ENCODE data around the gene TM7SF3.
"Not testable (repeated sequence)": the region's sequence is repeated elsewhere in the genome, so short reads cannot be mapped to it uniquely, and the experiment has no call there.

TM7SF3 gene

DNA sequence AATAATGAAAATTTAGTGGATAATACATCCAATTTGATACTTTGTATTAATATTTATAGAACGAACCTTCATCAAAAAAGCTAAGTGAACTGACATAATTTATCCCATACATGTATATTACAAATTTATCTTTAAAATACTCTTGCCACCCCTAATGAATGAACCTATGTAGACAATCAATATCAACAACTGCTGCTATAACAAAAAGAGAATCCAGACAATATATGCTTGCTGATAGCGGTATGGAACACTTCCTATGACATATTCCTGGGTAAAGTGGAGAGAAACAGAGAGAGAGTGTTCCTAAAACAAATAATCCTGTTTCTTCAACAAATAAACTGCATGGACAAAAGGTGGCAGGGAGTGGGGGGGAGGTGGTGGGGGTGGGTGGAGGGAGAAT is 31.3 kb downstream of the TM7SF3 start:
- in situ Hi-C loops (cut with MboI; ENCODE audit: low sequenced_read_pairs), result no loop called here

DNA sequence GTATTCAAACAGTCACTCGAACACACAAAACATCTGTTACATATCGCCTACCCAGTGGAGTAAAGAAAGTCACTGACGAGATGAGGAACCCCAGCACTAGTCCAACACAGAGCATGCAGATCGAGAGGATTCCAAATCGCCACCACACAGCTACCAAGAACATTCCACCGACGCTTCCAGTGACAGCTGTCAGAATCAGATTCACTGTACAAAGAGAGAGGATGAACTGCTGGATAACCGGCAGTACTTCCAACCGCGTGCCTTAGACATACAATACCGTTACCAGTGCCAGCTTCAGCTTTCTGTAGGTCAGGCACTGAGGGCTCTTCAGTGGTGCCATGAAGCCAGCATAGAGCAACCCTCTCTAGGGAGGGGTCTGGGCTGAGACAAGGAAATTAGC is 34.5 kb downstream of the TM7SF3 start:
- in situ Hi-C loops (cut with MboI; ENCODE audit: low sequenced_read_pairs), result no loop called here

DNA sequence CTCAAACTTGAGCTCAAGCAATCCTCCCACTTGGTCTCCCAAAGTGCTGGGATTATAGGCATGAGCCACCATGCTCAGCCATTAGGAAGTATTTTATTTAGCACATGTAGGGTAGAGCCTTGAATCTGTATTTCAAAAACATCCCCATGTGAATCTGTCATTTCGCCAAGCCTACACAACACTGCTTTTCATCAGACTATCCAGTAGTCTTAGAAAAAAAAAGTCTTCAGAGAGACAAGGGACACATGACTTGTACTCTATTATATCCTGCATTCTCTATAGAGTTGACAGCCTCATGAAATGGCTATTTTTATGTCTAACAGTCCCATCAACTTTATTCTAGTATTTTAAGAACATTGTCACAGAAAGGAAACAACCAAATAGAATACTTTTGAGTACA is 35.4 kb downstream of the TM7SF3 start:
- in situ Hi-C loops (cut with MboI; ENCODE audit: low sequenced_read_pairs), result no loop called here

DNA sequence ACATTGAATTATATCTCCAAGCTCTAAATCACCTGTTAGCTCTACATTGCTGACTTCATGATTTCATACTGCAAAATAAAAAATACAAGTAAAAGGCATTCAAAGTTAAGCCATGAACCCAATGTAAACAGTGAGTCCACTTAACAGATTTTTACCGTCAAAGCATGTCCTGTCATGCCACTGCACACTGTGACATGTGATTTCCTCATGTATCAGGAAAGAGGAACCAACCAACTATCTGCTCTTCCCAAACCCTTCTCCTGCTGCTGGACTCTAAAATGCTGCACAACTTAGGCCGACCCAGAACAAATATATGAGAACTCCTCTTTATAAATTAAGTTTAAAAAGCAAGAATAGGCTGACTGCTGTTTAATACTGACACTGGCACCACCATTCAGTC is 37.5 kb downstream of the TM7SF3 start:
- in situ Hi-C loops (cut with MboI; ENCODE audit: low sequenced_read_pairs), result no loop called here

DNA sequence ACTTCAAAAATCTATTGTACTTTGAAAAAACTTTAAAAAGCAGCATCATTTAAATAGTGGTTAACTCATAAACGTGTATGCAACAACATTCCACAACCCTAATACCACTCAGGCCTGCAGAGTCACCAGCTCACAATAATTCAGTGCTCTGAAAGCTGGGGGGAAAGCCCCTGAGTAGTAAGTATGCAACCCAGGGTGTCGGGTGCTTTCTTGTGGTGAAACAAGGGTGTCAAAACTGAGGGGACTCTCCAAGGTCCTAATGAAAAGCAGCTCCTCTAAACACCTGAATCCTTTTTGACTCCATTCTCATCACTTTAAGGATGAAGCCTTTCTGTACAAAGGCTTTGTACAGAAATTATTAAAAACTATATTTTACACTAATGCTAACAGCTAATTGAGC is 42.2 kb downstream of the TM7SF3 start:
- in situ Hi-C loops (cut with MboI; ENCODE audit: low sequenced_read_pairs), result no loop called here

DNA sequence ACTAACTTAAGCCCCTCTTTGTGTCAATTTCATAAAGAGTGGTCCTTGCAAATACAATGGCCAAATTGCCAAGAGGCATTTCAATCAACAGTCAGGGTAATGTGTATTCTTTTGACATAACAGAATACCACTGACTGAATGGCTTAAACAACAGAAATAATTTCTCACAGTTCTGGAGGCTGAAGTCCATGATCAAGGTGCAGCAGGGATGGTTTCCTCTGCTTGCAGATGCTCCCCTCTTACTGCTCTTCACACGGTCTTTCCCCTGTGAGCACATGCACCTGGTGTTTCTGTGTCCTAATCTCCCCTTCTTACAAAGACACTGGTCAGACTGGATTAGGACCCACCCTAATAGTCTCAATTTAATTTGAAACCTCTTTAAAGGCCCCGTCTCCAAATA is 44.0 kb downstream of the TM7SF3 start:
- in situ Hi-C loops (cut with MboI; ENCODE audit: low sequenced_read_pairs), result no loop called here

DNA sequence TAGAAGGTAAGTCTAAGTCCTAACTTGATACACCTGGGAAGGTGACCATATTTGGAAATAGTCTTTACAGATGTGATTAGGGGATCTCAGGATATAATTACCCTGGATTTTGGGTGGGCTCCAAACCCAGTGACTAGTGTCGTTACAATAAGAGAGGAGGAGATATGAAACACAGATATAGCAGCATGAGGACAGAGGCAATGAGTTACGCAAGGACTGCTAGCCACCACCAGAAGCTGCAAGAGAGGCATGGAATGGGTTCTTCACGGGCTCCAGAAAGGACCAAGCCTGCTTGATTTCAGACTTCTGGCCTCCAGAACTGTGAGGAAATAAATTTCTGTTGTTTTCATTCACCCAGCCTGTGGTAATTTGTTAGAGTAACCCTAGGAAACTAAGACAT is 47.3 kb downstream of the TM7SF3 start:
- in situ Hi-C loops (cut with MboI; ENCODE audit: low sequenced_read_pairs), result no loop called here

DNA sequence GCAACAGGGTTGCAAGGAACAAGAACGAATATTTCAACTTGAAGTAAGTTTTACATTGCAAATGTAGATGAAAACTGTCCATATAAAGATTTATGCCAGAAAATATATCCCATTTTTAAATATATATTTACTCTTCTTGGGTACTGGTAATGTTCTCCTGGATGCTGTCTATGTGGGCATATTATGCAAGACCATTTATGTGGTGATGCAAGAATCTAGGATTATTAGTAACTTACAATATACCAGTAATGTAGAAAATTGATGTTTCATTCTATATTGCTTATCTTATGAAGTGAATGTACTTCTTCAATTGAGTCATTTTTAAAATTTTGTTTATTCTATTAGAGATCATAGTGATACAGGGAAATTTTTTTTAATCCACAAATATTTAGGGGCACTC is 50.8 kb downstream of the TM7SF3 start:
- in situ Hi-C loops (cut with MboI; ENCODE audit: low sequenced_read_pairs), result no loop called here

DNA sequence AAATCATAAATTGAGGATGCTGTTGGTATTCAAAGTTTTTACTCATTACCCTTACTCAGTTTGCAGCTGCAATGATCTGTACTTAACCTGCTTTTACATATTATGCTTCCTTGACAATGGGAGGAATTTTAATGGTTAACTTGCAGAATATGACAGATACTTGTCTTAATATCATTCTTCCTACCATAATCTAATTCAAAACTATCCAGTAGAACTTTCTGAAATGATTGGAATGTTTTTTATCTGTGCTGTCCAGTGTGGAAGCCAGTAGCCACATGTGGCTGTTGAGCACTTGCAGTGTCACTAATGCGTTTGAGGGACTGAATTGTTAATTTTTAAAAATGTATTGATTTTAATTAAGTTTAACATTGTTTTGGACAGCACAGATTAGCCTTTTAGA is 52.4 kb downstream of the TM7SF3 start:
- in situ Hi-C loops (cut with MboI; ENCODE audit: low sequenced_read_pairs), result no loop called here

DNA sequence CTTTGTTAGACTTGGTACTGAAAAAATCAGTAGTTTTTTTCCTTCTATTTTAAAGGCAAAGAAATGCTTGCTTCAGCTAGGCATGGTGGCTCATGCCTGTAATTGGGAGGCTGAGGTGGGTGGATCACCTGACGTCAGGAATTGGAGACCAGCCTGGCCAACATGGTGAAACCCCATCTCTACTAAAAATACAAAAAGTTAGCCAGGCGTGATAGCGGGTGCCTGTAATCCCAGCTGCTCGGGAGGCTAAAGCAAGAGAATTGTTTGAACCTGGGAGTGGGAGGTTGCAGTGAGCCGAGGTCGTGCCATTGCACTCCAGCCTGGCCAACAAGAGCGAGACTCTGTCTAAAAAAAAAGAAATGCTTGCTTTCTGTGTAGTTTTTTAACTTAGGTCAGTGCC is 52.8 kb downstream of the TM7SF3 start:
- in situ Hi-C loops (cut with MboI; ENCODE audit: low sequenced_read_pairs), result not testable (repeated sequence)

DNA sequence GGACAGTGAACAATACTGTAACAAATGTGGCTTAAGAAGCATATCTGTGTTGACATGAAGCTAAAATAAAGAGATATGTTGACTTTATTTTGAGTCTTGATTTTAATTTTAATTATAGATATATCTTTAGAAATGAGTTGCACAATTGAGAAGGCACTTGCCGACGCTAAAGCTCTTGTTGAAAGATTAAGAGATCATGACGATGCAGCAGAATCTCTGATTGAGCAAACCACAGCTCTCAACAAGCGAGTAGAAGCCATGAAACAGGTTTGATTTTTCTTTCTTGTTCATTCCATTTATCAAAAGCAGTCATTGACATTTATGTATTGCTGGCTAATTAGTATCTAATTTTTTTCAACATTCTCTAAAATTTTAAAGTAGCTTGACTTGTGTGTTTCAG is 60.2 kb downstream of the TM7SF3 start:
- in situ Hi-C loops (cut with MboI; ENCODE audit: low sequenced_read_pairs), result no loop called here

DNA sequence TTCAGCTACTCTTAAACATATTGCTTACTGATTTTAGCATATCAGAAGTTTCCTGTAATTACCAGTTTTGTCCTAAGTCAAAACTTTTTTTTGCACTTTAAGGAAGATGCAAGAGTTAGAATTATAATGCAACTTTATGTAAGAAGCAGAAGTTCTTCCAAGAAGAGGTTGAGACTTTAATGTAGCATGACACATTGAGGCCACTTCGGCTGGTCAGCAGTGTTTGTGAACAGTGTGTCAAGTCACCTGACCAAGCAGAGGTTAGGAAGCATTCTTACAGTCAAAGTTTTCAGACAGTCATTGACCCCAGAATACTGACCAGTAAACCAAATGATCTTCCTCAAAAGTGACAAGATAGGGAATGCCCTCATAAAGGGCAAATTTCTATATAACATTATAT is 60.7 kb downstream of the TM7SF3 start:
- in situ Hi-C loops (cut with MboI; ENCODE audit: low sequenced_read_pairs), result no loop called here

DNA sequence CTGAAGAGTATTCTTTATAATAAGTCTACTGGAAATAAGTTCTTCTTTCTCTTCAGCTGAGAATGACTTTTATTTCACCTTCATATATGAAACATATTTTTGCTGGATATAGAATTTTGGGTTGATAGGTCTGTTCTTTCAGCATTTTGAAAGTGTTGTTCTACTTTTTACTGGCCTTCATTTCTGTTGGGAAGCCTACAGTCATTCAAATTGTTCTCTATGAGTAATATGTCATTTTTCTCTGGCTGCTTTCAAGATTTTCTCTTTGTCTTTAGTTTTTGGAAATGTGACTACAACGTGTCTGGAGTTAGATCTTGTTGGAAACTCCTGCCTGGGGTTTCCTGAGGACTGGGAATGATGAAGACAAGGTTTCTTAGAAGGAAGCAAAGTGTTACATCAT is 65.9 kb downstream of the TM7SF3 start:
- in situ Hi-C loops (cut with MboI; ENCODE audit: low sequenced_read_pairs), result no loop called here

DNA sequence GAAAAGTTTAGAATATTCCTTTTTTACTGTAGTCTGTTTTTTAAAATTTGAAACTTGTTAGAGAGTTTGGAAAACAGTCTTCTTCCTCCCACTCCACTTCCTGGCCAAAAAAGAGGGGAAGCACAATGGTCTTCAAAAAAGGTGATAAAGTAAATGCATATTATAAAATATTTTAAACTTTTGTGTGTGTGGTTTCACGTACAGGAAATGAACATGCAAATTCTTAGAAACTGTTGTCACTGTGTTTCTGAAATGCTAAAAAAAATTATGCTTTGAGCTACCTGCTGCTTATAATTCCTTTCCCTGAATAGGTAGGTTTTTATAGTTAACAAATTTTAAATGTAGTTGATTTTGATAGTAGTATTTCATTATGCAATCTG is 73.0 kb downstream of the TM7SF3 start:
- in situ Hi-C loops (cut with MboI; ENCODE audit: low sequenced_read_pairs), result no loop called here

DNA sequence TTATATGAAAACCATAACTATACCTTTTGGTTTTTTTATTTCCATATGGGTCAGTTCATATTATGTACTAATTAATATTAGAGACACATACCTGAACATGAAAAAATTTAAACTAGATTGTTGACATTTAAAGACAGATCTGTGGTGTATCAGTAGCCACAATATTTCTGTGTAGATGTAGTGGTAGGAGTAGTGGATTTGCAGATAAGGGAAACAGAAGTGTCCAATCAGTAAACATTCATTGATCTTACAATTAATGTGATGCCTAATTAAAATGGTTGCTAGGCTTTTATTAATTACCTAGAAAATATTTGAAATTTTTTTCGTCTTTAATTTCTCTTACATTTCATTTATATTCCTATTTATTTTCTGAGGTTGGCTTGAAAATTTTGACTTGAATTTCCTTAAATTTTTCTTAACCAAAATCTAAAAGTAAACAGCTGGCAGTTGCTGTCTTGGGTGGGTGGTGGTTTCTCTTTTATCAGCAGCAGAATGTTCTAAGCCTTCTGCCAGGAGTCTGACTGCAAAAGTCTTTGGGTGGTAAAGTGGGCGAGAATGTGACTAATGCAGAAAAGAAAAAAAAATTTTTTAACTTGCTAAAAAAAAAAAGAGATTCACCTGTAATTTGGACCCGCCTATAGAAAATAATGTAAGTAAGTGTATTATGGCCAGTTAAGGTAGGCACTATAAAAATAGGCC is 73.5 kb downstream of the TM7SF3 start:
- in situ Hi-C loops (cut with MboI; ENCODE audit: low sequenced_read_pairs), result no loop called here

DNA sequence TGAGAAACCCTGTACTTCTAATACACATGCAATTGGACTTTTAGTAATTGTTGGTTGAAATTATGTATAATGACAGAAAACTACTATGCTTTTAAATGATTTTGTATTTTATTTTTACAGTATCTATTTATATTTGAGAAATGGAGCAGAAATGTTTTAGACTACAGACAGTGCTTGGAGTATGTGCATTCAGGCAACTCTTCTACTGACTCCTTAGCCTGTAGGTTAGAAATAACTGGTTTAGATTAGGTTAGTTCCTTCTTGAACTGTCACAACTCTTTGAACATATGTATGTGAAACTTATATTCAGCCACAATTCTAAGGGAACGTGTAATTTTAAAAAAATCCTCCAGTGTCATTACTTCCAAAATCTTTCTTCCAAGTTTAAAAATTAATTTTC is 74.2 kb downstream of the TM7SF3 start:
- in situ Hi-C loops (cut with MboI; ENCODE audit: low sequenced_read_pairs), result no loop called here

DNA sequence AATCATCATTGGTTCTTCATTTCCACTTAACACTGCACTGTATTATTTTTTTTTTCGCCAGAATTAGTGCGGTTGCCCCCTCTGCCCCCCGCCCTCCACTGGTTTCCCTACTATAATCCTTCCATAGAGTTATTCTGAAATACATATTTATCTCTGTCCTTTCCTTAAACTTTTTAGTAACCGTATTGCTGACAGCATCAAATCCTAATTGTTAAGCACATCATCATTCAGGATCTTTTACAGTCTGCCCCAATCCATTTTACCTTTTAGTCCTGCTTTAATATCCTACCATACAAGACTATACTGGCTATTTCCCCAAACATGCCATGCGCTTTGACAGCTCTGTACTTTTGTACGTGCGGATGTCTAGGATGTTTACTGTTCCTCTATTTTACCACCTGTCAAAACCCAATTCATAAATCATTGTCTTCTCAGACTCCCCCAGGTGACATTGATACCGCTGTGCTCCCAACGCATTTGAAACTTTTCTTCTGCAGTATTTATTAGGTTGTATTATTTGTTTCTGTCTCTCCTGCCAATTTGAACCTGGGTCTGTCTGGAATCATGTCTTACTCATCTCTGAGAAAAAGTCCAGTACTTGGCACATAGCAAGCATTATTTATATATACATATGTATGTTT is 74.9 kb downstream of the TM7SF3 start:
- in situ Hi-C loops (cut with MboI; ENCODE audit: low sequenced_read_pairs), result no loop called here

DNA sequence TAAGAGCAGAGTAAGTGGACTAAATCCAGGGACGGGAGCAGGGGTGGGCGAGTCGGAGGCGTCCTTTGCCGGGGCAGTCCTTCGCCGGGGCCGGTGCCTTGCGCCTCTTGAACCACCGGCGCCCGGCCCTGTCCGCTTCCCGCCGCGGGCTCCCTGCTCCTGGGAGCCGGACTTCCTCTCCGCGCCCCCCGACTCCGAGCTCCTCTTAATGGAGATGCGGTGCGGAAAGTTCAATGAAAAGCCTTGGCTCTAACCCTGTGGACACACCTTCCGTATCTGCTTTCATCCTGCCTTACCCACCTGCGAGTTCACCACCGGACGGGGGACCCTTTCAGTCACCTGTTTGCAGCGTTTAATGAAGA is 75.5 kb downstream of the TM7SF3 start:
- in situ Hi-C loops (cut with MboI; ENCODE audit: low sequenced_read_pairs), result no loop called here

DNA sequence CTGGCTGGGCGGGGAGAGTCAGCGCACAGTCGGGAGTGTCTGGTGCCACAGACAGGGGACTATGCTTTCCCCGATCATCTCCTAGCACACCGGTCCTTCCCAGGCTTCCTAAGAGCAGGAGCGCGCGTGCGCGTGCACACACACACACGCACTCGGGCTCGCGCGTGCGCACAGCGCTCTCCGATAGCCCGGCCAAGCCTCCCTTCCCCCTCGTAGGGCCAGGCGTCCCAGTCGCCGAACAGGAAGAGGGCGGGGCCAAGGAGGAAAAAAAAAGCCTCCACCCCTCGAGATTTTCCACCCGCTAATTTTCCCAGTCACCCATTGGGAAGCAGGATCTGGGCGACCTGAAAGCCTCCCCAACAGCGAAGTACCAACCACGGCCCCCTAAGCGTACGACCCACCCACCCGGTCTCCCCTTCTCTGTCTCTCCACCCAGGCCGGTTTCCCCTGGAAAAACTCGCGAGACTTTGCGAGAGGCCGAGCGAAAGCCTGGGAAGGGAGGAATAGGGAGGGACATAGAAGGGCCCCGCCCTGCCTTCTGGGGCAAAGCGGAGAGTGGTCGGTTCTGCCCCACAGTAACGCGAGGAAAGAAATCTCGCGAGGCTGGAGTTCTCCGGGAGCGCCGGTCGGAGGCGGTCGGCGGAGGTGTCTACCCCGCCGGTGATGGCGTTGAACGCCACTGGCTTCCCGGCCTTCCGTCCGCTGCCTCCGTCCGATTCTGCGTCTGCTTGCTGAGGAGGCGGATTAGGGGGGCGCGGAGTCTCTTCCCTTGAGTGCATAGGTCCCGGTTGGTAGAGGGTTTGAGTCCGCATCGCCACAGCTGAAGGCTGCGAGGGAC is 76.1 kb downstream of the TM7SF3 start, which contains the start of the genes FGFR1OP2 and INTS13:
Gene FGFR1OP2, plus strand, starts transcription at position 608 of the 838 bp plus-strand sequence. CDS start 15,689 bp downstream, outside the sequence.
Gene INTS13, minus strand, starts transcription at position 119 of the 838 bp plus-strand sequence. CDS start 1,178 bp downstream, outside the sequence.
- in situ Hi-C loops (cut with MboI; ENCODE audit: low sequenced_read_pairs), result no loop called here

DNA sequence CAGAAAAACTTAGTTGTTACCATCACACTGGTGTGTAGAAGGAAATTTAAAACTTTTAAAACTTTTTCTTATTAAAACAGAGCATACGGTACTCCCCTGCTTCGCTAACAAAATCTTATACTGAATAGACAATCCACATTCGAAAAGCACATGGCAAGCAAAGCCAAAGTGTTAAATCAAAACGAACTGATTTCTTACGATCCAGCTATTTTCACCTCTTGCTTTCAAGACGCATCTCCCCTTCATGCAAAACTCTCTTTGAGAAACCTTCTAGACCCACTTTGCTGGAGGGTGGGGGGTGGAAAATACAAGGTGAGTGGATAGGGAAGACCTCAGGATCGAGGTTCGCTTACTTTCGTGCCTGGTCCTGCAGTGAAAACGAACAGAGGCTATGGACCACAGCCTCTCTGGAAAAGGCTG is 76.7 kb downstream of the TM7SF3 start:
- in situ Hi-C loops (cut with MboI; ENCODE audit: low sequenced_read_pairs), result no loop called here

DNA sequence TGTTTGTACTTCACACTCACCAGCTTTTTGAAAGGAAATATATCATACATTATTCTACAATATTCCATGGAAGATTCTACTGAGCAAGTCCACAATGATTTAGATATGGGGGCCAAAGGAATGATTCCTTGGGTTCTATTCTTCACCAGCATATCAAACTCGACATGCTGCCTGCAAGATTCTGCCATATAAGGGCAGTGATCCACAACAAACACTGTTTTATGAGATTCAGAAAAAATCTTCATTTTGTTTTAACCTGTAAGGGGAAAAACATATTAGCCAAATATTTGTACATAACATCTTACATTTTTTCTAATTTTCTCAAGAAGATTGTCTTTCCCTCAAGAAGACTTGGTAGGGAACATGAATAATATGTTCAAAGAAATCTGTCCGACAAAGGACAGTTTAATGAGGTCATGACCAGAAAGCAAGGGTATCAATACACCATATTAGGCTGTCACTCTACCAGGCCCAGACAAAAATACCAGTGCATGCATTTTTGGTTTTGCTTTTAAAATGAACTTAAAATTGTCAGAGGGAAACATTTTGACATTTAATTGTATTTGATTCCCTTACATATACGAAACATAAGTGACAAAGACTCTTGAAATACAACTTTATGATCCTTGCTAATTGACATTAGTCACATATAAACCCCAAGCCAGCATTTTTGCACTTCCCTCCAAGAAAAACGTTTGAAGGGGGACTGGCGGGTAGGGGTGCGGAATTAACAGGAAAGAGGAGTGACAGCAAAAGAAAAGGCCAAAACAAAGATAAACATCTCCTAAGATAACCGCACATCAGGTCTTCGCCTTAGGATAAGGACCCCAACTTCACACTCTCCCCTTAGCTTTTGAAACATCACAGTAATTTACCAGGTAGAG is 77.4 kb downstream of the TM7SF3 start:
- in situ Hi-C loops (cut with MboI; ENCODE audit: low sequenced_read_pairs), result no loop called here

All from HL-60/S4 (cell line).